GM23248 (cell line): ENCODE results near the gene FGA.

Source experiments
- EZH2 ChIP-seq: fragments of 200-600 bp; sonication (generic); IDR thresholded peaks from 2 replicates; pipeline ENCODE4 v1.6.1; 2018; ENCODE audit warnings: antibody characterized with exemption, mild to moderate bottlenecking; ENCODE audit not compliant: insufficient read depth, poor library complexity, severe bottlenecking
- EZH2phosphoT487 ChIP-seq: fragments of 200-600 bp; sonication (generic); IDR thresholded peaks from 2 replicates; pipeline ENCODE4 v1.6.1; 2018; ENCODE audit warnings: antibody characterized with exemption, moderate library complexity, mild to moderate bottlenecking, low read depth; ENCODE audit not compliant: insufficient read depth

GRCh38 chr4:154579927-154580326 lies 10.6 kb downstream of the FGA start:
- TF ChIP-seq EZH2, result no peak
- TF ChIP-seq EZH2phosphoT487, result no peak
